HepG2 (cell line): ENCODE measurements around the gene SYTL3. TPM values are rescaled to one million over a fixed set of nuclear protein-coding genes. Genes with fewer than 3 reads are reported as not detected.

Experiments used
- CBX2 ChIP-seq, 2 experiments: fragments of 200-600 bp in 1 of 2; sonication (generic); formaldehyde crosslinking in 1 of 2; IDR thresholded peaks; 2 replicates each; pipeline versions ENCODE4 v1.7.0 to v1.8.1; 2018 to 2022; ENCODE audit warnings: low read depth in 2 of 2, low read length in 1 of 2, mild to moderate bottlenecking in 1 of 2, missing genetic modification reagents in 1 of 2
- FOXP4 ChIP-seq: sonication (generic); formaldehyde crosslinking; IDR thresholded peaks from 2 replicates; pipeline ENCODE4 v1.4.0; 2020; ENCODE audit warnings: missing genetic modification reagents
- HNF4G ChIP-seq, 2 experiments: sonication (generic) in 1 of 2; formaldehyde crosslinking in 1 of 2; IDR thresholded peaks; 2 replicates each; pipeline versions ENCODE4 v1.4.0 to v1.6.1; 2011 to 2020; ENCODE audit warnings: borderline replicate concordance in 2 of 2, low read depth in 2 of 2, mild to moderate bottlenecking in 2 of 2, low read length in 1 of 2, missing genetic modification reagents in 1 of 2, moderate library complexity in 1 of 2
- MED13 ChIP-seq: sonication (generic); formaldehyde crosslinking; IDR thresholded peaks from 2 replicates; pipeline ENCODE4 v1.5.0; 2020; ENCODE audit warnings: missing genetic modification reagents
- NBN ChIP-seq: fragments of 450-650 bp; conservative IDR thresholded peaks from 2 replicates; pipeline ENCODE4 v1.6.1; 2017
- NFE2L1 ChIP-seq: sonication (generic); formaldehyde crosslinking; IDR thresholded peaks from 2 replicates; pipeline ENCODE4 v1.4.0; 2020; ENCODE audit warnings: missing genetic modification reagents, mild to moderate bottlenecking, borderline replicate concordance
- REL ChIP-seq: sonication (generic); formaldehyde crosslinking; conservative IDR thresholded peaks from 2 replicates; pipeline ENCODE4 v1.8.0; 2022; ENCODE audit warnings: mild to moderate bottlenecking, missing genetic modification reagents, moderate library complexity
- RFX3 ChIP-seq: IDR thresholded peaks from 2 replicates; pipeline ENCODE4 v1.6.1; 2016; ENCODE audit warnings: missing biosample characterization, missing genetic modification reagents
- SNAPC4 ChIP-seq: sonication (generic); formaldehyde crosslinking; IDR thresholded peaks from 2 replicates; pipeline ENCODE4 v1.4.0; 2020; ENCODE audit warnings: mild to moderate bottlenecking, missing genetic modification reagents
- ZBTB40 ChIP-seq, 2 experiments: fragments of 450-650 bp in 1 of 2; sonication (generic) in 1 of 2; formaldehyde crosslinking in 1 of 2; IDR thresholded peaks; 2 replicates each; pipeline versions ENCODE4 v1.6.1 to v1.8.0; 2016 to 2022; ENCODE audit warnings: antibody characterized with exemption in 1 of 2, mild to moderate bottlenecking in 1 of 2, missing genetic modification reagents in 1 of 2
- polyA plus RNA-seq, 8 experiments: library from polyadenylated mRNA; depleted of rRNA in 3 of 8; stranded (reverse) in 7 of 8; unstranded in 1 of 8; fragments of >200 nt; fragmentation: Illumina TruSeq in 4 of 8; extraction: Trizol in 4 of 8; gene quantifications; 2 replicates each; pipeline versions ENCODE4 v1.2.1 to v1.2.3, GENCODE V29; 2011 to 2016; ENCODE audit warnings: low read depth in 4 of 8, missing spikeins in 1 of 8, mixed read lengths in 1 of 8; ENCODE audit not compliant: insufficient read depth in 1 of 8
- total RNA-seq, 5 experiments: library from RNA; depleted of rRNA; stranded (reverse); fragments of >200 nt; fragmentation: Illumina TruSeq; extraction: Trizol; gene quantifications; 2 replicates each; pipeline ENCODE4 v1.2.3, GENCODE V29; 2016; ENCODE audit warnings: low read depth in 1 of 5

Gene SYTL3
- total and polyA plus RNA-seq, 2 of the 13 experiments (the other 11 are each of a cell fraction or from before 2014, with no cell fraction given), result 0.11 to 0.28 TPM

- TF ChIP-seq FOXP4 (CRISPR knock-in tag) (no peak), CBX2 (IDR thresholded peaks at IDR 0.05; ENCODE audit: low read depth, low read length) (no peak), CBX2 (CRISPR knock-in tag; IDR thresholded peaks at IDR 0.05; ENCODE audit: low read depth) (no peak), REL (CRISPR knock-in tag) (no peak), NBN (peak; percentile 70; the same call in 1 of the 2 replicates), MED13 (CRISPR knock-in tag) (no peak), NFE2L1 (CRISPR knock-in tag) (no peak), HNF4G (IDR thresholded peaks at IDR 0.05; ENCODE audit: borderline replicate concordance, low read depth, low read length) (no peak), HNF4G (CRISPR knock-in tag; IDR thresholded peaks at IDR 0.05; ENCODE audit: borderline replicate concordance, low read depth) (no peak), RFX3 (CRISPR knock-in tag) (no peak), SNAPC4 (CRISPR knock-in tag) (no peak), ZBTB40 (IDR thresholded peaks at IDR 0.05) (no peak), ZBTB40 (CRISPR knock-in tag; IDR thresholded peaks at IDR 0.05) (no peak)
Measured at GRCh38 chr6:158626360-158627167, 23.3 kb upstream of the SYTL3 start (continued).
